Measurements from ENCODE around the gene SLX9. TPM values are rescaled to one million over a fixed set of nuclear protein-coding genes. Genes with fewer than 3 reads are reported as not detected.

SLX9 gene
- total RNA-seq, 1 donor from 2014 or later = 30.4 TPM

DNA sequence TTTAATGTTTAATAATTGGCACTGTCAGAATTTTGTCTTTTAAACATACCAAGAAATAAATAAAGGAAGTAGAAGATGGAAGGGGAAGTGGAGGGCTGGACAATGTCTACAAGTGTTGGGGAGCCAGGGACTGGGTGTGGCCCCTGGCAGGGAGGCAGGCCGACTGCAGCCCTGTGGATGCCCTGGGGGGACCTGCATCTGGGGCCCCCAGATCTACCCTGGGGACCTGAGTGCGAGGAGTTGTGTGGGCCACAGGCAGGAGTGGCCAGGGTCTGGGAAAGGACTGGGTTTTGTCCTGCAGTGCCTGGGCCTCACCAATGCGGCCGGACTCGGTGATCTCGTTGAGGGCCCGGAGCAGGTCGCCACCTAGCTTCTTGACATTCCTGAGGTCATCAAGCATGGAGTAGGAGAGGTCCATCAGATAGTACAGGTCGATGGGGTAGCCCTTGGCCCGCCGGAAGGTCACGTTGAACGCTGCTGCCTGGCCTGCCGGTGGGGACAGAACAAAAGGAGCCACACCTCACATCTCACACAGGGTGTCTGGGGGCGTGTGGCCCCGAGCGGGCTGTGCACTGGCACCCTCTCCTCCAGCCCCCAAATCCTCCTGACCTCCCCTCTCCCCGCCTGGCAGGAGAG lies 36.7 kb upstream of the SLX9 start:
- TF ChIP-seq, protein P1, sequence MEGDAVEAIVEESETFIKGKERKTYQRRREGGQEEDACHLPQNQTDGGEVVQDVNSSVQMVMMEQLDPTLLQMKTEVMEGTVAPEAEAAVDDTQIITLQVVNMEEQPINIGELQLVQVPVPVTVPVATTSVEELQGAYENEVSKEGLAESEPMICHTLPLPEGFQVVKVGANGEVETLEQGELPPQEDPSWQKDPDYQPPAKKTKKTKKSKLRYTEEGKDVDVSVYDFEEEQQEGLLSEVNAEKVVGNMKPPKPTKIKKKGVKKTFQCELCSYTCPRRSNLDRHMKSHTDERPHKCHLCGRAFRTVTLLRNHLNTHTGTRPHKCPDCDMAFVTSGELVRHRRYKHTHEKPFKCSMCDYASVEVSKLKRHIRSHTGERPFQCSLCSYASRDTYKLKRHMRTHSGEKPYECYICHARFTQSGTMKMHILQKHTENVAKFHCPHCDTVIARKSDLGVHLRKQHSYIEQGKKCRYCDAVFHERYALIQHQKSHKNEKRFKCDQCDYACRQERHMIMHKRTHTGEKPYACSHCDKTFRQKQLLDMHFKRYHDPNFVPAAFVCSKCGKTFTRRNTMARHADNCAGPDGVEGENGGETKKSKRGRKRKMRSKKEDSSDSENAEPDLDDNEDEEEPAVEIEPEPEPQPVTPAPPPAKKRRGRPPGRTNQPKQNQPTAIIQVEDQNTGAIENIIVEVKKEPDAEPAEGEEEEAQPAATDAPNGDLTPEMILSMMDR (IDR thresholded peaks at IDR 0.05) = no peak
- H3K4me3 Mint-ChIP-seq (ENCODE audit: unreplicated experiment) = no peak overlapping the region
- peaks cover 2% of the 10 kb centered on the region for H3K4me1 Mint-ChIP-seq (ENCODE audit: unreplicated experiment)
- H3K27me3 Mint-ChIP-seq (ENCODE audit: unreplicated experiment) = peaks cover 14% of the 10 kb centered on the region
- DNase-seq (ENCODE audit: extremely low spot score, unreplicated experiment) = no peak
- no peaks in the 10 kb centered on the region for H3K9me3 Mint-ChIP-seq (ENCODE audit: unreplicated experiment)
- no peaks in the 10 kb centered on the region for H3K36me3 Mint-ChIP-seq (ENCODE audit: unreplicated experiment)
- H3K27ac Mint-ChIP-seq (ENCODE audit: unreplicated experiment) = no peak overlapping the region

DNA sequence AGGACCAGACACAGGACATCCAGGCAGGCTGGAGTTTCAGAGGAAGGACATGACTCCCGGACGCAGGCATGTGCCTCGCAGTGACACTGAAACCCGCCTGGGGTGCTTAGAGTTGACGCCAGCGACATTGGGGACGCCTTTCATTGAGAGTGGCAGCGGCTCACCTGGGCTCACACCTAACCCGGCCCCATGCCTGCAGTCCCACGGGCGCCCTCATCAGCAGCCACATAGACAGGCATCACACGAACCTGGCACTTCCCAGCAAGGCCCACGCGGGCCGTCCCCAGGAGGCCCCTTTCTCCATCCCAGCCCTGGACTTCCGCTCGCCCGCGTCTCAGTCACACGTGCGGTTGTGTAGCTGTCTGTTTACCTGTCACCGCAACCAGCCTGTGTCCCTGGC lies 36.1 kb upstream of the SLX9 start:
- Mint-ChIP-seq H3K4me3 (ENCODE audit: unreplicated experiment) (no peak overlapping the region), H3K36me3 (ENCODE audit: unreplicated experiment) (no peaks in the 10 kb centered on the region), H3K27ac (ENCODE audit: unreplicated experiment) (no peak overlapping the region)

DNA sequence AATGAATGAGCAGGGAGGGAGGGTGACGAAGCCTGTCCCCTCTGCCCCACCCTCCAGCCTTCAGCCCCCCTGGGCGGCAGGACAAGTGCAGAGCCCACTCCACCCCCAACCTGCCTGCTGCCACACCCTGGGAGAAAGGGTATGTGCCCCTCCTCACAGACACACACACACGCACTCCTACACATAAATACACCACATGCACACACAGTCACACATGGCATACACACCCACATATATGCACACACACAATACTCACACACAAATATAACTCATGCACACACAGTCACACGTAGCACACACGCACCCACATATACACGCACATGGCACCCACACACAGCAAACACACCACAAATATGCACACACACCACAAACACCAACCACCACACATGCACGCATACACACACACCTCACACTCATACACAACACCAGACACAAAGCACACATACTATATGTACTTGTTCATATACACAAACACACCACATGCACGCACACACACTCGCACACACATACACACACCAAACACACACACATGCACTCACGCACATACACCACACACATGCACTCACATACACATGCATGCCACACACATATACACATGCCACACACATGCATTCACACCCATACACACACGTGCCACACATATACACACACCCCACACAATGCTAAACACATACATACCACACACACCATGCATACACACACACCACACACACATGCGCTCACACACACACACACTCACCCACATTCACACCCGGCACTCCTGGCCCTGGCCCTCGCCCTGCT lies 35.5 kb upstream of the SLX9 start:
- Mint-ChIP-seq H3K4me3 (ENCODE audit: unreplicated experiment) (no peak overlapping the region), H3K27ac (ENCODE audit: unreplicated experiment) (no peak overlapping the region)

More for the DNA sequence above, 36.1 kb upstream of the SLX9 start:
- H3K27me3 Mint-ChIP-seq (ENCODE audit: unreplicated experiment) = peaks cover 13% of the 10 kb centered on the region
- TF ChIP-seq, protein P1 (IDR thresholded peaks at IDR 0.05) = no peak
- DNase-seq (ENCODE audit: extremely low spot score, unreplicated experiment) = no peak
- peaks cover 4% of the 10 kb centered on the region for H3K4me1 Mint-ChIP-seq (ENCODE audit: unreplicated experiment)
- no peaks in the 10 kb centered on the region for H3K9me3 Mint-ChIP-seq (ENCODE audit: unreplicated experiment)

DNA sequence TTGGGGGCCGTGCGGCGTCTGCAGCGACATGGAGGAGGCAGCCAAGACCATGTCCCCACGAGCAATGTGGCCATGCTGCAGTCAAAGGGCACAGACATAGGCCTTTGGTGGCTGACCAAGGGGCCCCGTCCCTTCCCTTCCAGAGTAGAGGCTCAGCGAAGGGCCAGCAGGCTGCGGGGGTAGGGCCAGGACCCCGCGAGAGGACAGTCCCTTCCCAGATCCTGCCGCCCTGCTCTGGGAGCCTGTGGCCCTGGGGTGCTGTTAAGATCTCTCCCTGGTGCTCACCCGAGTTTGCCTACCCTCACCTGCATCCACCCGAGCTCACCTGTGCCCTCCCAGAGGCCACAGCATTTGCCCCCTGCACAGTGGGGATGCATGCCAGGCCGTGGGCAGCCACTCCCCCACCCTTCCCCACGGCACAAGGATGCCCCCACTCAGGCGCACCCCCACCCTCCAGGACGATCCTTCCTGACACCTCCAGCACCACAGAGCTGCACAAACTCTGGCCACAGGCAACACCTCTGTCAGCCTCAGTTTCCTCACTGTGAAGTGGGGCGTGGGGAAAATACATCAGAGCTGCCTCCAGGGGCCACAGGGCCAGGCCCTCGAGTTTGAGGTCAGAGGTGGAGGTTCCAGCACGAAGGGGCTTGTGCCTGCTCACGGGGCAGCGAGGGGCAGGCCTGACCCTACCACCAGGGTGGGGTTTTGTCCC lies 34.7 kb upstream of the SLX9 start:
- no peaks in the 10 kb centered on the region for H3K9me3 Mint-ChIP-seq (ENCODE audit: unreplicated experiment)
- no peak for DNase-seq (ENCODE audit: extremely low spot score, unreplicated experiment)
- peaks cover 6% of the 10 kb centered on the region for H3K4me1 Mint-ChIP-seq (ENCODE audit: unreplicated experiment)
- H3K36me3 Mint-ChIP-seq (ENCODE audit: unreplicated experiment) = no peaks in the 10 kb centered on the region
- no peak overlapping the region for H3K27ac Mint-ChIP-seq (ENCODE audit: unreplicated experiment)
- H3K4me3 Mint-ChIP-seq (ENCODE audit: unreplicated experiment) = no peak overlapping the region
- H3K27me3 Mint-ChIP-seq (ENCODE audit: unreplicated experiment) = peaks cover 16% of the 10 kb centered on the region
- TF ChIP-seq, protein P1 (IDR thresholded peaks at IDR 0.05) = no peak

More for the DNA sequence above, 35.5 kb upstream of the SLX9 start:
- TF ChIP-seq, protein P1 (IDR thresholded peaks at IDR 0.05) = no peak
- no peak for DNase-seq (ENCODE audit: extremely low spot score, unreplicated experiment)
- H3K27me3 Mint-ChIP-seq (ENCODE audit: unreplicated experiment) = peaks cover 15% of the 10 kb centered on the region
- no peaks in the 10 kb centered on the region for H3K36me3 Mint-ChIP-seq (ENCODE audit: unreplicated experiment)
- no peaks in the 10 kb centered on the region for H3K9me3 Mint-ChIP-seq (ENCODE audit: unreplicated experiment)
- peaks cover 4% of the 10 kb centered on the region for H3K4me1 Mint-ChIP-seq (ENCODE audit: unreplicated experiment)

DNA sequence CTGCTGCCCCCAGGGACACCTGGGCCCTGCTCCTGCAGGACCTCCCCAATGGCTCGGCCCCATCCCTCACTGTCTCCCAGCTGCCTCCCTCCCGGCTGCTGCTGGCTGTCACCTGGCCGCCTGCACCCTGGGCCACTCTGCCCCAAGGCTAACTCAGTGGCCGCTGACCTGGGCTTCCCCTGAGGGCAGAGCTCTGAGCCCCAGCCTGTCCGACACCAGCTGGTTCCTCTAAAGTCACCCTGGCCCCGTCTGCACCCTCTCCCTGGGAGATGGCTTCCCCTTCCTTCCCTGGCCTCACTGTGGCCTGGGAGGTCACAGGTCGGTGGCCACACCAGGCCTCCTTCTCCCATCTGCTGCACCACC lies 34.1 kb upstream of the SLX9 start:
- H3K27me3 Mint-ChIP-seq (ENCODE audit: unreplicated experiment) = peaks cover 16% of the 10 kb centered on the region
- no peaks in the 10 kb centered on the region for H3K9me3 Mint-ChIP-seq (ENCODE audit: unreplicated experiment)
- H3K4me3 Mint-ChIP-seq (ENCODE audit: unreplicated experiment) = no peak overlapping the region
- no peak for DNase-seq (ENCODE audit: extremely low spot score, unreplicated experiment)
- peaks cover 6% of the 10 kb centered on the region for H3K4me1 Mint-ChIP-seq (ENCODE audit: unreplicated experiment)
- H3K27ac Mint-ChIP-seq (ENCODE audit: unreplicated experiment) = no peak overlapping the region
- H3K36me3 Mint-ChIP-seq (ENCODE audit: unreplicated experiment) = no peaks in the 10 kb centered on the region
- TF ChIP-seq, protein P1 (IDR thresholded peaks at IDR 0.05) = no peak
